HG03095 (cell line): Measurements from ENCODE around the gene AP4B1.
"Not testable (repeated sequence)": the region's sequence is repeated elsewhere in the genome, so short reads cannot be mapped to it uniquely, and the experiment has no call there.

ENCODE experiments used
- ATAC-seq: cut with Tn5 transposase; IDR thresholded peaks from one replicate; pipeline ENCODE4 v1.9.1; 2021; ENCODE audit warnings: moderate library complexity; ENCODE audit not compliant: unreplicated experiment

AP4B1 gene

GRCh38 chr1:113904674-113905434 lies at the start of gene AP4B1, which contains the start of gene DCLRE1B:
AP4B1 (minus strand) TSS chr1:113904799; CDS start chr1:113904717, 82 bp downstream.
DCLRE1B (plus strand) TSS chr1:113905326; CDS start chr1:113905587, 261 bp downstream.
- ATAC-seq: peak; percentile 87

GRCh38 chr1:113951719-113952118 lies 47.1 kb upstream of the AP4B1 start:
- ATAC-seq: no peak

- no peak for ATAC-seq
These were observed 46.3 kb upstream of the AP4B1 start for GRCh38 chr1:113950908-113951307.

- no peak for ATAC-seq
These were observed 44.4 kb upstream of the AP4B1 start for GRCh38 chr1:113949007-113949406.

- ATAC-seq: not testable (repeated sequence)
These were observed 43.6 kb upstream of the AP4B1 start for GRCh38 chr1:113948151-113948550.

GRCh38 chr1:113947388-113948107 lies 42.9 kb upstream of the AP4B1 start:
- ATAC-seq: no peak

- ATAC-seq: no peak
These were observed 42.2 kb upstream of the AP4B1 start for GRCh38 chr1:113946678-113947387.

- ATAC-seq: no peak
These were observed 41.5 kb upstream of the AP4B1 start for GRCh38 chr1:113946112-113946511.

GRCh38 chr1:113945329-113945728 lies 40.7 kb upstream of the AP4B1 start:
- no peak for ATAC-seq

- no peak for ATAC-seq
These were observed 38.6 kb upstream of the AP4B1 start for GRCh38 chr1:113943028-113943811.

GRCh38 chr1:113942527-113942926 lies 37.9 kb upstream of the AP4B1 start:
- no peak for ATAC-seq

- no peak for ATAC-seq
These were observed 36.6 kb upstream of the AP4B1 start for GRCh38 chr1:113941245-113941559.

- peak; percentile 47 for ATAC-seq
These were observed 36.0 kb upstream of the AP4B1 start for GRCh38 chr1:113940365-113941244.

GRCh38 chr1:113938192-113938591 lies 33.6 kb upstream of the AP4B1 start:
- ATAC-seq: no peak

- ATAC-seq: no peak
These were observed 32.5 kb upstream of the AP4B1 start for GRCh38 chr1:113937146-113937545.

- no peak for ATAC-seq
These were observed 31.4 kb upstream of the AP4B1 start for GRCh38 chr1:113935970-113936369.

- ATAC-seq: no peak
These were observed 30.6 kb upstream of the AP4B1 start for GRCh38 chr1:113935176-113935575.

- no peak for ATAC-seq
These were observed 30.0 kb upstream of the AP4B1 start for GRCh38 chr1:113934511-113935055.

GRCh38 chr1:113934006-113934405 lies 29.4 kb upstream of the AP4B1 start:
- no peak for ATAC-seq

GRCh38 chr1:113931451-113931851 lies 26.9 kb upstream of the AP4B1 start:
- ATAC-seq: no peak
